Lower lobe of right lung (tissue), 2 donors: Measurements from ENCODE around the gene ALAS1. TPM values are rescaled to one million over a fixed set of nuclear protein-coding genes. Genes with fewer than 3 reads are reported as not detected.
A peak's percentile ranks its signal among the peaks of the same experiment; 100 is the strongest.

Experiments
- ATAC-seq, 2 donors: fragments of 200-7000 bp; cut with Tn5 transposase; one replicate each; pipeline ENCODE4 v1.9.1; 2020 to 2022; ENCODE audit warnings: mild to moderate bottlenecking in 2 of 2, moderate library complexity in 2 of 2
- DNase-seq: peaks from one replicate; pipeline ENCODE4 v3.0.0-alpha.2; 2020
- H3K27ac ChIP-seq: fragments of 200-600 bp; one replicate; pipeline ENCODE4 v1.8.0; 2022
- H3K27me3 ChIP-seq: fragments of 200-600 bp; one replicate; pipeline ENCODE4 v1.8.0; 2022; ENCODE audit warnings: low read depth
- H3K36me3 ChIP-seq: fragments of 200-600 bp; one replicate; pipeline ENCODE4 v1.8.0; 2022; ENCODE audit warnings: mild to moderate bottlenecking
- H3K4me1 ChIP-seq: fragments of 200-600 bp; one replicate; pipeline ENCODE4 v1.8.0; 2022
- H3K4me3 ChIP-seq: fragments of 200-600 bp; one replicate; pipeline ENCODE4 v1.8.0; 2022; ENCODE audit warnings: mild to moderate bottlenecking
- H3K9me3 ChIP-seq: fragments of 200-600 bp; one replicate; pipeline ENCODE4 v1.8.0; 2022
- intact Hi-C: fragments of 100-400 bp; cut with DNase I; formaldehyde crosslinking; loops from one replicate; pipeline ENCODE4 v1.11.0; 2022
- total RNA-seq: library from RNA; stranded (reverse); fragmentation: NEBNext Ultra II Directional; extraction: Animal tissue kit (Norgen Biotek cat#: 25700); gene quantifications from one replicate; pipeline ENCODE4 v1.2.1, GENCODE V29; 2021
- TF ChIP-seq, protein P1 (sequence below): fragments of 200-600 bp; IDR thresholded peaks from one replicate; pipeline ENCODE4 v1.8.0; 2022; ENCODE audit warnings: antibody characterized with exemption, mild to moderate bottlenecking
- donor health status: DM: no; HTN: yes; CAD: no; lungs with severe emphysema.

The ALAS1 gene
- total RNA-seq, 1 donor from 2014 or later = 103 TPM

GRCh38 chr3:52196977-52197376 lies 983 bp upstream of the ALAS1 start:
- ATAC-seq (peak; percentile 43 to 73), DNase-seq (peak; percentile 79)
- H3K36me3 ChIP-seq = peaks cover 25% of the 10 kb centered on the region
- peak overlapping the region; percentile 91 for H3K27ac ChIP-seq
- H3K9me3 ChIP-seq = no peaks in the 10 kb centered on the region
- intact Hi-C loops = no loop called here
- H3K27me3 ChIP-seq = no peaks in the 10 kb centered on the region
- TF ChIP-seq, protein P1, sequence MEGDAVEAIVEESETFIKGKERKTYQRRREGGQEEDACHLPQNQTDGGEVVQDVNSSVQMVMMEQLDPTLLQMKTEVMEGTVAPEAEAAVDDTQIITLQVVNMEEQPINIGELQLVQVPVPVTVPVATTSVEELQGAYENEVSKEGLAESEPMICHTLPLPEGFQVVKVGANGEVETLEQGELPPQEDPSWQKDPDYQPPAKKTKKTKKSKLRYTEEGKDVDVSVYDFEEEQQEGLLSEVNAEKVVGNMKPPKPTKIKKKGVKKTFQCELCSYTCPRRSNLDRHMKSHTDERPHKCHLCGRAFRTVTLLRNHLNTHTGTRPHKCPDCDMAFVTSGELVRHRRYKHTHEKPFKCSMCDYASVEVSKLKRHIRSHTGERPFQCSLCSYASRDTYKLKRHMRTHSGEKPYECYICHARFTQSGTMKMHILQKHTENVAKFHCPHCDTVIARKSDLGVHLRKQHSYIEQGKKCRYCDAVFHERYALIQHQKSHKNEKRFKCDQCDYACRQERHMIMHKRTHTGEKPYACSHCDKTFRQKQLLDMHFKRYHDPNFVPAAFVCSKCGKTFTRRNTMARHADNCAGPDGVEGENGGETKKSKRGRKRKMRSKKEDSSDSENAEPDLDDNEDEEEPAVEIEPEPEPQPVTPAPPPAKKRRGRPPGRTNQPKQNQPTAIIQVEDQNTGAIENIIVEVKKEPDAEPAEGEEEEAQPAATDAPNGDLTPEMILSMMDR = no peak
- peak overlapping the region; percentile 99 for H3K4me3 ChIP-seq
- peaks cover 74% of the 10 kb centered on the region for H3K4me1 ChIP-seq

DNA sequence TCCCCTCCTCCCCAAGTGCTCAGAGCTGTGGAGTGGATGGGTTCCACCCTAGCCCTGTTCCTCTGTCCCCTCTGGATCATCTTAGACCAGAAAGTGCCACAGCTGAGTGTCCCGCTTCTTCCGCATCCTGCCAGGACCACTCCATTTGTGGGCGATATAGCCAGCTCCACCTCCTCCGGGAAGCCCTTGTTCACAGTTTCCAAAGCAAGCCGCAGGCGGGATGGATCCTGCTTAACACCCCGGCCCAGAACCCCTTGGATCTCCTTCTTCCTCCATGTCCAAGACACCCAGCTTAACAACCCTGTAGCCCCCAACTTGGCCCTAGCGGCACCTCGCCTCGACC lies 490 bp upstream of the ALAS1 start:
- TF ChIP-seq, protein P1 = no peak
- intact Hi-C loops = no loop called here

GRCh38 chr3:52198643-52199608 lies 966 bp downstream of the ALAS1 start:
- intact Hi-C loops = no loop called here
- H3K9me3 ChIP-seq = no peaks in the 10 kb centered on the region
- TF ChIP-seq, protein P1 = no peak
- H3K36me3 ChIP-seq = peaks cover 44% of the 10 kb centered on the region
- peak overlapping the region; percentile 99 for H3K4me3 ChIP-seq
- no peaks in the 10 kb centered on the region for H3K27me3 ChIP-seq
- ATAC-seq (no peak), DNase-seq (no peak)
- H3K27ac ChIP-seq = peak overlapping the region; percentile 91
- H3K4me1 ChIP-seq = peaks cover 91% of the 10 kb centered on the region

More for the DNA sequence above, 490 bp upstream of the ALAS1 start:
- DNase-seq (no peak), ATAC-seq (peak; percentile 0 to 2)
- Histone ChIP-seq H3K9me3 (no peaks in the 10 kb centered on the region), H3K27ac (peak overlapping the region; percentile 91), H3K36me3 (peaks cover 30% of the 10 kb centered on the region), H3K4me3 (peak overlapping the region; percentile 99), H3K27me3 (no peaks in the 10 kb centered on the region), H3K4me1 (peaks cover 79% of the 10 kb centered on the region)

GRCh38 chr3:52200981-52201679 lies 3.2 kb downstream of the ALAS1 start:
- no peak for ATAC-seq
- TF ChIP-seq, protein P1 = no peak
- DNase-seq = no peak
- H3K27ac ChIP-seq = peak overlapping the region; percentile 32
- intact Hi-C loops = no loop called here
- peaks cover 88% of the 10 kb centered on the region for H3K4me1 ChIP-seq
- no peaks in the 10 kb centered on the region for H3K27me3 ChIP-seq
- H3K36me3 ChIP-seq = peaks cover 66% of the 10 kb centered on the region
- no peak overlapping the region for H3K4me3 ChIP-seq
- no peaks in the 10 kb centered on the region for H3K9me3 ChIP-seq

- no peaks in the 10 kb centered on the region for H3K9me3 ChIP-seq
- H3K36me3 ChIP-seq = peaks cover 80% of the 10 kb centered on the region
- H3K4me3 ChIP-seq = no peak overlapping the region
- no peaks in the 10 kb centered on the region for H3K27me3 ChIP-seq
- intact Hi-C loops = no loop called here
- TF ChIP-seq, protein P1 = no peak
- DNase-seq = no peak
- H3K4me1 ChIP-seq = peaks cover 78% of the 10 kb centered on the region
- H3K27ac ChIP-seq = peak overlapping the region; percentile 32
- ATAC-seq = no peak
Measured at GRCh38 chr3:52202384-52203077, 4.6 kb downstream of the ALAS1 start.
